Gastrocnemius medialis (tissue), 4 donors: Measurements from ENCODE around the gene NELFA. TPM values are rescaled to one million over a fixed set of nuclear protein-coding genes. Genes with fewer than 3 reads are reported as not detected.

Experiments used
- ATAC-seq, 2 donors: fragments of 150-250 bp; one replicate each; pipeline ENCODE4 v1.9.1; 2016
- DNase-seq, 2 donors: peaks; one replicate each; pipeline ENCODE4 v3.0.0-alpha.2; 2019
- H3K27ac ChIP-seq, 4 donors: fragments of 200-600 bp; sonication (generic); 1 replicate in 1 of 4; 2 replicates in 3 of 4; pipeline ENCODE4 v1.5.1; 2016 to 2018; ENCODE audit warnings: mild to moderate bottlenecking in 2 of 4, moderate library complexity in 1 of 4
- H3K27me3 ChIP-seq, 3 donors: fragments of 200-600 bp; sonication (generic) in 2 of 3; 1 replicate in 1 of 3; 2 replicates in 2 of 3; pipeline versions ENCODE4 v1.5.1 to v1.6.0; 2016 to 2019; ENCODE audit warnings: mild to moderate bottlenecking in 1 of 3, moderate library complexity in 1 of 3
- H3K36me3 ChIP-seq, 2 donors: fragments of 200-600 bp; sonication (generic) in 1 of 2; one replicate each; pipeline ENCODE4 v1.5.1; 2017 to 2018
- H3K4me1 ChIP-seq, 2 donors: fragments of 200-600 bp; sonication (generic) in 1 of 2; one replicate each; pipeline ENCODE4 v1.5.1; 2016 to 2017; ENCODE audit warnings: mild to moderate bottlenecking in 2 of 2
- H3K4me3 ChIP-seq, 4 donors: fragments of 200-600 bp; sonication (generic) in 3 of 4; 1 replicate in 1 of 4; 2 replicates in 3 of 4; pipeline ENCODE4 v1.5.1; 2016 to 2019; ENCODE audit warnings: mild to moderate bottlenecking in 2 of 4
- H3K9me3 ChIP-seq, 3 donors: fragments of 200-600 bp; sonication (generic) in 2 of 3; 1 replicate in 1 of 3; 2 replicates in 2 of 3; pipeline ENCODE4 v1.5.1; 2016 to 2019
- POLR2A ChIP-seq, 2 donors: fragments of 450-650 bp; IDR thresholded peaks; one replicate each; pipeline ENCODE4 v1.6.1; 2017; ENCODE audit warnings: antibody characterized with exemption in 2 of 2, mild to moderate bottlenecking in 2 of 2, moderate library complexity in 2 of 2
- in situ Hi-C, 4 donors: fragments of 200-750 bp; cut with MboI; loops; one replicate each; pipeline versions ENCODE4 v1.15.0 to v1.8.0; 2017; ENCODE audit warnings: low sequenced_read_pairs in 4 of 4
- intact Hi-C: fragments of 100-400 bp; cut with DNase I; formaldehyde crosslinking; loops from one replicate; pipeline ENCODE4 v1.15.1; 2023; ENCODE audit warnings: low total_unique reads
- total RNA-seq, 4 donors: library from RNA; depleted of rRNA; stranded (reverse); fragments of >200 nt; gene quantifications; one replicate each; pipeline versions ENCODE4 v1.1.0 to v1.2.3, GENCODE V29; 2016
- TF ChIP-seq, protein P1 (sequence below), 5 experiments: fragments of 450-650 bp in 3 of 5; fragments of 200-600 bp in 2 of 5; sonication (generic) in 2 of 5; IDR thresholded peaks in 4 of 5; conservative IDR thresholded peaks in 1 of 5; 1 replicate in 4 of 5; 2 replicates in 1 of 5; pipeline ENCODE4 v1.5.1; 2016 to 2019; ENCODE audit warnings: antibody characterized with exemption in 5 of 5, mild to moderate bottlenecking in 3 of 5, moderate library complexity in 3 of 5

NELFA gene
- total RNA-seq, 4 donors from 2014 or later: 8.1 to 21.1 (median 15.9) TPM

DNA sequence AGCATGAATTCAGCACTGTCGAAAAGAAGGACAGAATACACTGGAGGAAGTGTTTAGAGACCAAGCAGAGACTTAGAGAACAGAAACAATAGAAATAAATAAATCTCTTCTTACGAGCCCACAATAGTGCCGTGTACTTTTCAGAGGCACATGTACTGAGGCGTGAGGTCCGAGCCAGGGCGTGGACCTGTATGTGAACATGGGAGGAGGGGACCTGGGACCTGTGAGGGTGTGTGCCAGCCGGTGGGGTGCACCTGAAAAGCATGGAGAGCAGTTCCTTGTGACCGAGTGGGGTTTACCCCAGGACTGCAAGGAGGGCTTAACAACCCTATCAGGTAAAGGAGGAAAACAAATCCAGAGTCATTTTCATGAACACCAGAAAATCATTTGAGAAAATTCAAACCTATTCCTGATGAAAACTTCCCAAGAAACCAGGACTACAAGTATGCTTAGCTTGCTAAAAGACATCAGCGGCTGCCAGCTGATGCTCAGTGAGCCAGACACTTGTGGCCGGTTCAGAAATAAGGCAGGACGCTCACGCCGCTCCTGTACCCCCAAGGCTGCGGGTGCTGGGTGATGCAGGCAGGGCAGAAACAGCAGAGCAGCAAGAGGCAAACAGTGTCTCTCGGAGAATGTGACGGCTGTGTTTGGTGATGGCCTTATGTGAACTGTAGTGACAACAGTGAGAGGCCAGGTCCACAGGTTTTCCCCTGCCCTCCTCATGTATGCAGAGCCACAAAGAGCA is 37.1 kb downstream of the NELFA start:
- DNase-seq: no peak
- Histone ChIP-seq H3K4me3 (no peak overlapping the region), H3K36me3 (peaks cover 0 to 23% of the 10 kb centered on the region in 2 donors), H3K27me3 (no peaks in the 10 kb centered on the region), H3K4me1 (no peaks in the 10 kb centered on the region), H3K9me3 (no peaks in the 10 kb centered on the region), H3K27ac (no peak overlapping the region)
- in situ Hi-C loops (no loop called here), intact Hi-C loops (no loop called here)
- no peak for TF ChIP-seq POLR2A (IDR thresholded peaks at IDR 0.05)
- TF ChIP-seq, protein P1, sequence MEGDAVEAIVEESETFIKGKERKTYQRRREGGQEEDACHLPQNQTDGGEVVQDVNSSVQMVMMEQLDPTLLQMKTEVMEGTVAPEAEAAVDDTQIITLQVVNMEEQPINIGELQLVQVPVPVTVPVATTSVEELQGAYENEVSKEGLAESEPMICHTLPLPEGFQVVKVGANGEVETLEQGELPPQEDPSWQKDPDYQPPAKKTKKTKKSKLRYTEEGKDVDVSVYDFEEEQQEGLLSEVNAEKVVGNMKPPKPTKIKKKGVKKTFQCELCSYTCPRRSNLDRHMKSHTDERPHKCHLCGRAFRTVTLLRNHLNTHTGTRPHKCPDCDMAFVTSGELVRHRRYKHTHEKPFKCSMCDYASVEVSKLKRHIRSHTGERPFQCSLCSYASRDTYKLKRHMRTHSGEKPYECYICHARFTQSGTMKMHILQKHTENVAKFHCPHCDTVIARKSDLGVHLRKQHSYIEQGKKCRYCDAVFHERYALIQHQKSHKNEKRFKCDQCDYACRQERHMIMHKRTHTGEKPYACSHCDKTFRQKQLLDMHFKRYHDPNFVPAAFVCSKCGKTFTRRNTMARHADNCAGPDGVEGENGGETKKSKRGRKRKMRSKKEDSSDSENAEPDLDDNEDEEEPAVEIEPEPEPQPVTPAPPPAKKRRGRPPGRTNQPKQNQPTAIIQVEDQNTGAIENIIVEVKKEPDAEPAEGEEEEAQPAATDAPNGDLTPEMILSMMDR (IDR thresholded peaks at IDR 0.05 in 4 of 5, conservative IDR thresholded peaks at IDR 0.05 in 1 of 5): no peak
- ATAC-seq: no peak

DNA sequence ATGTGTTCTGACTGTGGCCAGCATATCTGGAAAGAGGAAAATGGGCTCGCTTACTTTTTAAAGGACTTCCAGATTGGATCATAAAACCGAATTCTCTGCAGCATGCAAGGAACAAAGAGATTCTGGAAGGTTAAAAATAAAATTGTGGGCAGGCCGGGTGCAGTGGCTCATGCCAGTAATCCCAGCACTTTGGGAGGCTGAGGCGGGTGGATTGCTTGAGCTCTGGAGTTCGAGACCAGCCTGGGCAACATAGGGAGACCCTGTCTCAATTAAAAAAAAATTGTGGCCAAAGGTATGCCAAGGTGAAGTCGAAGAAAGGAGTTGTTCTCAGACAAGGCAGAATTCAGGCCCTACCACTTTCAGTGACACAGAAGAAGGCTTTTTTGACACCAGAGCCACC is 37.8 kb downstream of the NELFA start:
- Histone ChIP-seq H3K4me3 (no peak overlapping the region), H3K4me1 (no peaks in the 10 kb centered on the region), H3K27me3 (no peaks in the 10 kb centered on the region), H3K9me3 (no peaks in the 10 kb centered on the region), H3K36me3 (peaks cover 0 to 16% of the 10 kb centered on the region in 2 donors), H3K27ac (no peak overlapping the region)
- intact Hi-C loops: no loop called here
- no peak for DNase-seq
- no peak for TF ChIP-seq POLR2A (IDR thresholded peaks at IDR 0.05)
- no peak for ATAC-seq
- in situ Hi-C loops: no loop called here

DNA sequence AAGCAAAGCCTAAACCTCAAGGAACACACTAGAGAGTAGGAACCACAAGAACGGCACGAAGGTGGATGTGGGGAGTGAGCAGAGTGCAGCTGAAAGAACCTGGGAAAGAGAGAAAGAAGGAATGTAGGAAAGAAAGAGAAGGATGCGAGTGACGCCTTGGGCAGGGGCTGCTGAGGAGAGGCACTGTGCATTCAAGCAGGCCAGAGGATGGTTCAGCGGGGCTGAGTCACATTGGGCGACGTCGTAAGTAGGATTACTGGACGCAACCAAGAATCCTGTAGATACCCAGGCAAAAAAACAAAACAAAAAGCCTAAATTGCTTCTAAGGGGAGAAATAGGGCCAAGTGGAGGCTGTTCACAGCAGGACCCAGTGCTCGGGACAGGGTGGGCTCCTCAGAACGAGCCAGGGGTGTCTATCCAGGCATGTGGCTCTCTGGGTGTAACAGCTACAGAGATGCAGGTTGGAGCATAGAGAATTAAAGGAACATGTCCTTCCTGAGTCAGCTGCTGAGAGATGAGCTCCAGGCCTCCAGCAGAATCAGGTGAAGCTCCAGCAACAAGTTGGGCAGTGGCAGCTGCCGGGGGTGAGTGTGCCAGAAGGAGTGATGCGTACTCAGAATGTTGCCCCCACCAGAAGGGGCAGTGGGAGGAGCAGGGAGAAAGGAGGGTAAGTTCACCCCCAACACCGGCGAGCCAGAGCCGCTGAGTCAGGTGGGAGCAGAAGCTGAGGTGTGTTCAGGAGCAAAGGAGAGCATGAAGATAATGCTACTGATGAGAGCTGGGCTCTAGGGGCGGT is 38.6 kb downstream of the NELFA start:
- Histone ChIP-seq H3K4me3 (no peak overlapping the region), H3K36me3 (peaks cover 0 to 13% of the 10 kb centered on the region in 2 donors), H3K27ac (no peak overlapping the region), H3K9me3 (no peaks in the 10 kb centered on the region), H3K4me1 (no peaks in the 10 kb centered on the region), H3K27me3 (no peaks in the 10 kb centered on the region)
- ATAC-seq: no peak
- intact Hi-C loops (no loop called here), in situ Hi-C loops (no loop called here)
- TF ChIP-seq, protein P1 (IDR thresholded peaks at IDR 0.05 in 4 of 5, conservative IDR thresholded peaks at IDR 0.05 in 1 of 5): no peak
- no peak for TF ChIP-seq POLR2A (IDR thresholded peaks at IDR 0.05)
- DNase-seq: no peak

DNA sequence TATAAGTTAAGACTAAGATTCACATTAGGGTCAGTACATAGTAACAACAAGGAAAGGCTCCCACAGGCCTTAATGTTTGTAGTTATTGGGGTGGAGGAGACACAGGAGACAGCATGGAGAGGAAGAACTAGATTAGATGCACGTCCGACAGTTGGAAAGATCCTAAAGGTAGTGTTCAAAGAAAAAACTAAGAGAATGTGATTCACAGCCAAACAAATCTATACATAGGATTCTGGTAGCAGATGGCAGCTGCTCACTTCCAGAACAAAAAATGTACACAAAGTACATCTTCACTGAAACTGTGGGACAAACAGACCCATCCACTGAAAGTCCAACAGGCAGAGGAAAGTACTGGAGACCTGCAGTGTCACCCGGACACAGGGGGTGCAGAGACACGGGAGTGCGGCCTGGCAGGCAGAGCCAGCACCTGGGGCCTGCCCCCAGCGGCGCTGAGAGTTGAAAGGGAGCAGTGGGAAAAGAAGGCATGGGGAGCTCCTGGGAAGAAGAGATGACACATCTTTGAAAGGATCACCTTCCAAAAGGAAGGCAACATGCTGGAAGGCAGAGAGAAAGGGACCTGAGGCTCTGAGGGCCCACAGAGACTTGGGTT is 40.0 kb downstream of the NELFA start:
- H3K27me3 ChIP-seq: no peaks in the 10 kb centered on the region
- DNase-seq: no peak
- peaks cover 0 to 5% of the 10 kb centered on the region in 2 donors for H3K36me3 ChIP-seq
- no peak overlapping the region for H3K27ac ChIP-seq
- no peaks in the 10 kb centered on the region for H3K4me1 ChIP-seq
- no peak for ATAC-seq
- H3K4me3 ChIP-seq: no peak overlapping the region
- intact Hi-C loops (no loop called here), in situ Hi-C loops (no loop called here)
- no peaks in the 10 kb centered on the region for H3K9me3 ChIP-seq
- TF ChIP-seq, protein P1 (IDR thresholded peaks at IDR 0.05 in 4 of 5, conservative IDR thresholded peaks at IDR 0.05 in 1 of 5): no peak
- no peak for TF ChIP-seq POLR2A (IDR thresholded peaks at IDR 0.05)
